ENCODE measurements around the gene YOD1. TPM values are rescaled to one million over a fixed set of nuclear protein-coding genes. Genes with fewer than 3 reads are reported as not detected.
A peak's percentile ranks its signal among the peaks of the same experiment; 100 is the strongest.
"Not testable (repeated sequence)": the region's sequence is repeated elsewhere in the genome, so short reads cannot be mapped to it uniquely, and the experiment has no call there.

Gene YOD1
- polyA plus RNA-seq, 1 donor, result 4.2 TPM

GRCh38 chr1:207048041-207048440 lies 3.0 kb downstream of the YOD1 start:
- no peak for DNase-seq

- DNase-seq, result no peak
These were observed 3.5 kb downstream of the YOD1 start for GRCh38 chr1:207047505-207047904.

DNA sequence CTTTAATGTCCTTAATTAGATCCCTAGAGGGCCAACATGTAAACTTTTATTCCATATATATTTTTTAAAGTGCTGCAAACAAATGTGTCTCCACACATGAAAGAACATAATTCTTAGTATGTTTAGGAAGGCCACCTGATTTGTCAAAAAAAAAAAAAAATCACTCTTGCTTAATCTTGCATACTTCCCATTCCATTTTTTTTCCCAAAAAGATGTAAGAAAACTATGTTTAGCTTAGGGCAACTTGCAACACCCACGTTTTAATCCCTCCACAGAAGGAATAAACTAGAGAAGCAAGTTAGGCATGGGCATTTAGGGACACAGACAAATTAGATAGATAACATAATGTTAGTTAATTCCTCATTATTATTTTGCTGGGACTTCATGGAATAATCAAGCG lies 5.6 kb downstream of the YOD1 start:
- no peak for DNase-seq

DNA sequence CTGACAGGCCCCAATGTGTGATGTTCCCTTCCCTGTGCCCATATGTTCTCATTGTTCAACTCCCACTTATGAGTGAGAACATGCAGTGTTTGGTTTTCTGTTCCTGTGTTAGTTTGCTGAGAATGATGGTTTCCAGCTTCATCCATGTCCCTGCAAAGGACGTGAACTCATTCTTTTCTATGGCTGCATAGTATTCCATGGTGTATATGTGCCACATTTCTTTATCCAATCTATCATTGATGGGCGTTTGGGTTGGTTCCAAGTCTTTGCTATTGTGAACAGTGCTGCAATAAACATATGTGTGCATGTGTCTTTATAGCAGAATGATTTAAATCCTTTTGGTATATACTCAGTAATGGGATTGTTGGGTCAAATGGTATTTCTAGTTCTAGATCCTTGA lies 9.6 kb downstream of the YOD1 start:
- DNase-seq, result not testable (repeated sequence)

GRCh38 chr1:207040181-207040533 lies 10.9 kb downstream of the YOD1 start:
- DNase-seq, result no peak

GRCh38 chr1:207039380-207040180 lies 11.4 kb downstream of the YOD1 start:
- no peak for DNase-seq

DNA sequence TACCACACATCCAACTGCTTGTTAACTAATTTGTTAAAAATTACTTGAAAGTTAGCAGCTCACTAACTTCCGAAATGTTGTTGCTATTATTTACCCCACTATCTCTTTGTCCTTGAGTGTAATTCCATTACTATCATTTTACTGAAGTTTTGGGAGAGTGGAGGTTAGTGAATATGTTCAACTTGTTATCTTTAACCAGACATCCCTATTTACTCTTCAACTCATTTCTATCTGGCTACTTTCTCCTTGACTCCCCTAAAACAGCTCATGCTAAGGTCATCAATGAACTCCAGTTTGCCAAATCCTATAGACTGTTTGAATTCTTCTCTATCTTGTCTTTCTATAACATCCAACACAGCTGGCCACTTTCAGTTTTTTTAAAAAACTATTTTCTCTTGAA lies 14.1 kb downstream of the YOD1 start:
- DNase-seq, result no peak

- no peak for DNase-seq
These were observed 15.0 kb downstream of the YOD1 start for GRCh38 chr1:207035877-207036551.

- DNase-seq, result no peak
These were observed 16.0 kb downstream of the YOD1 start for GRCh38 chr1:207034998-207035397.

DNA sequence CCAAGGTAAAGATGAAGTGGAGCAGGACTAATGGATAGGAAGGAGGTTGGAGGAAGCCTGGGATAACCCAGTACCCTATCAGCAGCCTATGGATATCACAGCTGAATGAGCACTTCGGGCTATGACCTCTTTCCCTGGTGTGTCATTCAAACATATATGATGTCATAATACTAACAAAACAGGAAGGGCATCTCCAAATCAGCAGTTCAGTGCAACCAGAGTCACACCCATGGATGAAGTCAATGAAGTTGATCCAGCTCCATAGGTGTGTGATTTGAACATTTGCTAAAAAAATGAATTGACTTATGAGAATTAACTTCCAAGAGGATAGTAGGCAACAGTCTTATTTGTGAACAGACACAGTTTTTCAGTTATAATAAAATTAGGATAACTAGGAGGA lies 16.8 kb downstream of the YOD1 start:
- no peak for DNase-seq

- no peak for DNase-seq
These were observed 17.7 kb downstream of the YOD1 start for GRCh38 chr1:207033302-207033701.

DNA sequence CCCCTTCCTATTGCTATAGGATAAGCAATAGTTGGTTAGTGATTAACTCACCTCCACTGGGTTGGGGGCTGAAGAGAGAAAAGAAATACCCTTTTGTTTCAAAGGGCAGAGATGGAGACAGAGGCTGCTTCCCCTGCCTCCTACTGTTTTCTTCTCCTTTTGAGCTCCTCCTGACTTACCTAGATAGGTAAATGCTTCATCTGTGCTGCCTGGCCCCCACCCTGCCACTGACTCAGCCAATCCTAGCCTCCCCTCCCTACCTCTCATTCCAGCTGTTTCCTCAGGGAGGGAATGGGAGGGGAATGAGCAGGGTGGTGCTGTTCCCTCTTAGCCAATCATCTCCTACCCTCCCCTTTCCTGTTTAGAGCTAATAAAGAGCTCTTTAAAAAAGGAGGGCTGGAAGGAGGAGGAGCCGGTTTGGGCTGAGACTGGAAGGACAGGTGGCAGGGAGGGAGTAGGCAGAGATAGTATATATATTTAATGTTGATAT lies 18.4 kb downstream of the YOD1 start, which contains the start of gene C1orf116:
TSS of gene C1orf116 (minus strand) at position 229 of the 490 bp plus-strand sequence. CDS start 5,158 bp downstream, outside the sequence.
- no peak for DNase-seq

DNA sequence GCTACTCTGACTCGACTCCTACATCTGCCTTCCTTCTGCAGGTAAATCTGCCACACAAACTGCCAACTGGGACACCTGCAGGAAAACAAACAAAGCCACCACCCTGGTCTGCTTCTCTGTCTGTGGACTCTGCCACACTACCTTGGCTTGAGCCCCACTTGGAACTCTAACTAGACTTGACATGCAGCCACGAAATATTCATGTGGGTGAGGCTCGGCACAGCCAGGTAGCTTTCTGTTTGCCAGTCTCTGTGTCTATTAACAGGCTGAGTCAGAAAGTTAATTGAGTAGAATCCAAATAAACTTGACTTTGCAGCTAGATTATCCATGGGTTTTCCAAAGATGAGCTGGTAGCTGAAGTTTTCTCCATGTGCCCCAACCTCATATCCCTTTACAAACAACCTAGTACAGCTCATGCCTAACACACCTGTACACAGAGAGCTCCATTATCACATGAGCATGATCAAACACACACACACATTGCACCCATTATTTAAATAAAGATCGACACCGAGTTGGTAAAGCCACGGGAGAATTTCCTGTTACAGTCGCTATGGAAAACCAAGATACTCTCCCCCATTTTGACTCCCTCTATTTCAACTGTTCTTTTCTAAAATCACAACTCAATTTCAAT lies 19.3 kb downstream of the YOD1 start:
- no peak for DNase-seq

DNA sequence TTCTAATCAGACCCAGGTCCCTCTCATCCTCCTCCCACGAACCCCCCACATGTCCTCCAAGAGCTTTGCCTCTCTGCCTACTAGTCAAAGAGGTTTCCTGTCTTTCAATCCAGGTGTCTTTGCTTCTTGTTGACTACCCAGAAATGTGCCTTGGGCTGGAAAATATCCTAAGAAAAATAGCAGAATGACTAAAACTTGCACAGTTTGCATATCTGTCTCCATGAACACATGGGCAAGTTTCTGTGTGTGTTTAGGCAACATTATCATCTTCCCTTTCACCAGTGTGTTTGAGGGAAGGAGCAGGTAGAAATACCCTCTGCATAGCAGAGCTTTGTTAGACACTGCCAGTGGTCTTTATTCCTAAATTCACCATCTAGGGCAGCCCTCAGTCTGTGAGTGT lies 20.0 kb downstream of the YOD1 start:
- DNase-seq, result no peak

GRCh38 chr1:207030522-207031009 lies 20.4 kb downstream of the YOD1 start:
- DNase-seq, result no peak

- no peak for DNase-seq
These were observed 21.1 kb downstream of the YOD1 start for GRCh38 chr1:207029701-207030521.

- DNase-seq, result no peak
These were observed 21.9 kb downstream of the YOD1 start for GRCh38 chr1:207028884-207029650.

- DNase-seq, result no peak
These were observed 23.1 kb downstream of the YOD1 start for GRCh38 chr1:207027921-207028320.

GRCh38 chr1:207027206-207027777 lies 23.7 kb downstream of the YOD1 start:
- DNase-seq, result no peak

- peak; percentile 32 for DNase-seq
These were observed 24.9 kb downstream of the YOD1 start for GRCh38 chr1:207026104-207026534.
